ENCODE measurements around the gene SYNJ2. TPM values are rescaled to one million over a fixed set of nuclear protein-coding genes. Genes with fewer than 3 reads are reported as not detected.
A peak's percentile ranks its signal among the peaks of the same experiment; 100 is the strongest.

SYNJ2 gene
- polyA plus RNA-seq, 1 experiment = 40.8 TPM

- Histone ChIP-seq H3K9me3 (ENCODE audit: control insufficient read depth, insufficient read depth, low read length) (no peaks in the 10 kb centered on the region; the same call in 1 of the 2 replicates), H3K4me3 (ENCODE audit: low read depth, low read length) (no peak overlapping the region), H3K27me3 (ENCODE audit: control insufficient read depth, insufficient read depth, low read length) (no peaks in the 10 kb centered on the region), H3K27ac (ENCODE audit: low read depth, low read length) (peak overlapping the region; percentile 75)
- no peak for TF ChIP-seq CTCF (IDR thresholded peaks at IDR 0.05; ENCODE audit: low read depth, low read length)
- DNase-seq (ENCODE audit: low read depth, low spot score) = no peak
- CTCF ChIA-PET = interaction anchor here (0.7 to 1.0 kb wide), 3 partner anchors 42 to 195 kb away, joined by 3 to 5 read pairs (median 4); no protein-coding TSS in a partner anchor
- POLR2A ChIA-PET = no interaction called here
These were observed 86.7 kb downstream of the SYNJ2 start for GRCh38 chr6:158068156-158068892.

- peak overlapping the region; percentile 75 for H3K27ac ChIP-seq (ENCODE audit: low read depth, low read length)
- no peak for DNase-seq (ENCODE audit: low read depth, low spot score)
- no peaks in the 10 kb centered on the region; the same call in 1 of the 2 replicates for H3K9me3 ChIP-seq (ENCODE audit: control insufficient read depth, insufficient read depth, low read length)
- CTCF ChIA-PET = interaction anchor here (0.8 to 5.6 kb wide), 5 partner anchors 11 to 754 kb away, joined by 3 to 62 read pairs (median 4); partner anchors contain the start of gene SYNJ2
- POLR2A ChIA-PET = interaction anchor here (1.2 to 1.3 kb wide), 2 partner anchors 9 to 42 kb away, joined by 3 to 5 read pairs; no protein-coding TSS in a partner anchor
- H3K27me3 ChIP-seq (ENCODE audit: control insufficient read depth, insufficient read depth, low read length) = no peaks in the 10 kb centered on the region
- H3K4me3 ChIP-seq (ENCODE audit: low read depth, low read length) = no peak overlapping the region
- no peak for TF ChIP-seq CTCF (IDR thresholded peaks at IDR 0.05; ENCODE audit: low read depth, low read length)
These were observed 87.5 kb downstream of the SYNJ2 start for GRCh38 chr6:158068893-158069799.

GRCh38 chr6:158069800-158070195 lies 88.1 kb downstream of the SYNJ2 start:
- no peak for DNase-seq (ENCODE audit: low read depth, low spot score)
- peak overlapping the region; percentile 75 for H3K27ac ChIP-seq (ENCODE audit: low read depth, low read length)
- no peak overlapping the region for H3K4me3 ChIP-seq (ENCODE audit: low read depth, low read length)
- TF ChIP-seq CTCF (IDR thresholded peaks at IDR 0.05; ENCODE audit: low read depth, low read length) = no peak
- no peaks in the 10 kb centered on the region; the same call in 1 of the 2 replicates for H3K9me3 ChIP-seq (ENCODE audit: control insufficient read depth, insufficient read depth, low read length)
- H3K27me3 ChIP-seq (ENCODE audit: control insufficient read depth, insufficient read depth, low read length) = no peaks in the 10 kb centered on the region
- ChIA-PET CTCF (interaction anchor here (1.1 to 5.6 kb wide), 4 partner anchors 11 to 755 kb away, joined by 3 to 62 read pairs (median 5); partner anchors contain the start of gene SYNJ2), POLR2A (interaction anchor here (1.2 to 1.3 kb wide), 2 partner anchors 10 to 43 kb away, joined by 3 to 5 read pairs; no protein-coding TSS in a partner anchor)

GRCh38 chr6:158070513-158070912 lies 88.8 kb downstream of the SYNJ2 start:
- no peaks in the 10 kb centered on the region; the same call in 1 of the 2 replicates for H3K9me3 ChIP-seq (ENCODE audit: control insufficient read depth, insufficient read depth, low read length)
- H3K27ac ChIP-seq (ENCODE audit: low read depth, low read length) = no peak overlapping the region
- ChIA-PET CTCF (interaction anchor here (0.9 to 5.6 kb wide), 4 partner anchors 12 to 117 kb away, joined by 3 to 62 read pairs (median 12); partner anchors contain the start of gene SYNJ2), POLR2A (no interaction called here)
- H3K4me3 ChIP-seq (ENCODE audit: low read depth, low read length) = no peak overlapping the region
- DNase-seq (ENCODE audit: low read depth, low spot score) = no peak
- no peak for TF ChIP-seq CTCF (IDR thresholded peaks at IDR 0.05; ENCODE audit: low read depth, low read length)
- no peaks in the 10 kb centered on the region for H3K27me3 ChIP-seq (ENCODE audit: control insufficient read depth, insufficient read depth, low read length)

All from AG04450 (cell line).